ENCODE measurements around the gene GALNS. TPM values are rescaled to one million over a fixed set of nuclear protein-coding genes. Genes with fewer than 3 reads are reported as not detected.

The GALNS gene
- total and polyA plus RNA-seq, 11 donors, result 10.7 to 22.7 (median 14.1) TPM

DNA sequence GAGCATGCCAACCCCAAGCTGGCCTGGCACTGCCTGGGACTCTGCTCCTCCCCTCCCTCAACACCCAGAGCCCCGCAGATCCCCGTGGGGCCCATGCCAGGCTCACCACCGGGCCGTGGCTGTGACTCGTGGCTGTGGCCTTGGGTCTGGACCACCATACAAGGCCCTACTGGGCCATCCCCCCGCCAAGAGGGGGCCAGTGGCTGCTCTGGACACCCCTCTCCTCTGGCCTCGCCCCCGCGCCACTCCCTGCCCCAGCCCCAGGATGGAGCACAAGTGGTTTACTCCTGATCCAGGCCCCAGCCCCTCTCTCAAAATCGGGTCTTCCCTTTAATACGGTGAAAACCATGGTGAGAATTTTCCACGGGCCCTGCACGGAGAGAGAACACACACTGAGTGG lies 6.7 kb upstream of the GALNS start:
- DNase-seq, result no peak
- Histone ChIP-seq H3K4me1 (peaks cover 0 to 7% (median 2%) of the 10 kb centered on the region in 12 donors), H3K9me3 (no peaks in the 10 kb centered on the region), H3K4me3 (no peak overlapping the region), H3K36me3 (peaks cover 0 to 48% (median 39%) of the 10 kb centered on the region in 9 donors), H3K27ac (no peak overlapping the region), H3K27me3 (no peaks in the 10 kb centered on the region)
- 89 to 90% (median 90%) methylated on average over 13 of the region's 13 CpGs for WGBS, 4 donors
- no peak for ATAC-seq
- TF ChIP-seq POLR2A (IDR thresholded peaks at IDR 0.05), result no peak
- no peak for TF ChIP-seq CTCF (IDR thresholded peaks at IDR 0.05)
- intact Hi-C loops (cut with DNase I), result loop anchor here in 3 of 10 donors (5.0 to 10.0 kb wide), 3 partner anchors 49 to 119 kb away; partner anchors contain the start of gene APRT (in 2 of the 3)

DNA sequence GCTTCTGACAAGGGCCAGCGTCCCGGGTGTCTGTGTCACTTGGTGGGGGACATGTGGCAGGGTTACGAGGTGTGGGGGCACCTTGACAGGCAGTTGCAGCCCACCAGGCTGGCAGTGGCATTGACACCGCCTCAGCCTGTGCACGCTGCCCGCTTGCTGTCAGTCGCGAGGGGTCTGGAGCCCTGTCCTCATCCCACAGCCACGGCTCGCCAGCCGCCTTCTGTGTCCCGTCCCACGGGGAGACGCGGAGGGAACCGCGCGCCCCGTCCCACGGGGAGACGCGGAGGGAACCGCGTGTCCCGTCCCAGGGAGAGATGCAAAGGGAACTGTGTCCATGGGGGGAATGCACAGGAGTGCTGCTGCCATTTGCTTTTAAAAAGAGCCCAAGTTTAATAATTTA lies 6.2 kb upstream of the GALNS start:
- Histone ChIP-seq H3K27ac (no peak overlapping the region), H3K4me3 (no peak overlapping the region), H3K27me3 (no peaks in the 10 kb centered on the region), H3K4me1 (peaks cover 0 to 12% (median 6%) of the 10 kb centered on the region in 12 donors), H3K36me3 (peaks cover 0 to 49% (median 39%) of the 10 kb centered on the region in 9 donors), H3K9me3 (no peaks in the 10 kb centered on the region)
- 92 to 94% (median 93%) methylated on average over 22 to 25 of the region's 25 CpGs for WGBS, 4 donors
- no peak for DNase-seq
- TF ChIP-seq POLR2A (IDR thresholded peaks at IDR 0.05) (no peak), CTCF (IDR thresholded peaks at IDR 0.05) (no peak)
- intact Hi-C loops (cut with DNase I), result loop anchor here in 3 of 10 donors (5.0 to 10.0 kb wide), 3 partner anchors 48 to 118 kb away; partner anchors contain the start of gene APRT (in 2 of the 3)
- no peak for ATAC-seq

- TF ChIP-seq CTCF (IDR thresholded peaks at IDR 0.05), result no peak
- DNase-seq (no peak), ATAC-seq (no peak)
- Histone ChIP-seq H3K27me3 (no peaks in the 10 kb centered on the region), H3K9me3 (no peaks in the 10 kb centered on the region), H3K36me3 (peaks cover 0 to 49% (median 39%) of the 10 kb centered on the region in 9 donors), H3K4me3 (no peak overlapping the region), H3K4me1 (peaks cover 0 to 16% (median 11%) of the 10 kb centered on the region in 12 donors), H3K27ac (no peak overlapping the region)
- WGBS, 4 donors, result 95 to 100% (median 96%) methylated on average over 12 to 19 of the region's 19 CpGs
- intact Hi-C loops (cut with DNase I), result loop anchor here in 3 of 10 donors (5.0 to 10.0 kb wide), 3 partner anchors 47 to 117 kb away; partner anchors contain the start of gene APRT (in 2 of the 3)
These were observed 4.6 kb upstream of the GALNS start for GRCh38 chr16:88861359-88861758.

DNA sequence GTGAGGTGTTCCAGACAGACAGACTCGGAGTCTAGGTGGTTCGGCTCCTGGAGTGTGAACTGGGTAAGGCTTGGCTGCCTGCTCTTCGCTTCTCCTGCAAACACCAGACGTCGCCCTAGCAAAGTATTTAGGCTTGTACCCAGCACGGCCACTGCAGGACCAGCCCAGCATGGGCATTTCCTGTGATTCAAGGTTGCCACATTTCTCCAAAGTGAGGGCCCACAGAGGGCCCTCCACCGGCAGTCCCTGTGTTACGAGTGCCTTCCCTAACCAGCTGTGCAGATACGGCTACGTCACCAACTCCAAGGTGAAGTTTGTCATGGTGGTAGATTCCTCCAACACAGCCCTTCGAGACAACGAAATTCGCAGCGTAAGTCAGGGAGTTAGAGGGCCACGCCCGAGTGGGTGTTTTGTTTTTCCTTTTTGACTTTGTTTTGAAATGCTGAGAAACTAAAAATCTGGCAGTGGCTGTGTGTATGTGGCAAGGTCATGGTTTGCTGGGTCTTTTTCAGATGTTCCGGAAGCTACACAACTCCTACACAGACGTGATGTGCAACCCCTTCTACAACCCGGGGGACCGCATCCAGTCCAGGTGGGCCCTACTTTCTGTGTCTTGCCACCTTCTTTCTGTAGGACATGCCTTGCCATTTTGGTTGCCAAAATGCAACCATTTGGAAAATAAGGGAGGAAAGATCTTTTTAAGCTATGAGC lies 2.8 kb upstream of the GALNS start:
- intact Hi-C loops (cut with DNase I), result loop anchor here in 5 of 10 donors (5.0 to 10.0 kb wide), 5 partner anchors 45 to 358 kb away; partner anchors contain the start of genes APRT (in 3 of the 5) and ZNF778 (in 2 of the 5)
- Histone ChIP-seq H3K4me1 (peaks cover 0 to 34% (median 21%) of the 10 kb centered on the region in 12 donors), H3K36me3 (peaks cover 0 to 49% (median 39%) of the 10 kb centered on the region in 9 donors), H3K9me3 (no peaks in the 10 kb centered on the region), H3K27ac (no peak overlapping the region), H3K27me3 (no peaks in the 10 kb centered on the region), H3K4me3 (no peak overlapping the region)
- TF ChIP-seq POLR2A (IDR thresholded peaks at IDR 0.05) (no peak), CTCF (IDR thresholded peaks at IDR 0.05) (no peak)
- DNase-seq, result no peak
- no peak for ATAC-seq
- 87 to 95% (median 93%) methylated on average over 20 of the region's 20 CpGs for WGBS, 4 donors

Data from heart left ventricle (tissue), 16 donors.